ENCODE results near the gene KRTAP12-2. TPM values are rescaled to one million over a fixed set of nuclear protein-coding genes. Genes with fewer than 3 reads are reported as not detected.
"Not testable (repeated sequence)": the region's sequence is repeated elsewhere in the genome, so short reads cannot be mapped to it uniquely, and the experiment has no call there.

KRTAP12-2 gene
- total and polyA plus RNA-seq, 2 donors (not counting 1 experiment from before 2014, with no cell fraction given), result not detected

GRCh38 chr21:44639331-44639655, 27.4 kb downstream of the KRTAP12-2 start:
- no peak for TF ChIP-seq CTCF (conservative IDR thresholded peaks at IDR 0.05 in 1 of 2, IDR thresholded peaks at IDR 0.05 in 1 of 2; ENCODE audit: low read depth in 1 of 2, low read length in 2 of 2)
- TF ChIP-seq EZH2 (IDR thresholded peaks at IDR 0.05; ENCODE audit: low read length, missing control alignments), result no peak
- H3K27me3 ChIP-seq (ENCODE audit: control insufficient read depth, insufficient read depth, low read length), result no peaks in the 10 kb centered on the region
- H3K9me3 ChIP-seq (ENCODE audit: control insufficient read depth, insufficient read depth, low read depth, low read length), result no peaks in the 10 kb centered on the region
- H3K4me1 ChIP-seq (ENCODE audit: control insufficient read depth, extremely low read depth, insufficient read depth, low read length), result no peaks in the 10 kb centered on the region
- H3K36me3 ChIP-seq (ENCODE audit: control insufficient read depth, insufficient read depth, low read length), result no peaks in the 10 kb centered on the region
- H3K4me3 ChIP-seq (replicated peaks in 1 of 4; ENCODE audit: control extremely low read depth in 1 of 4, insufficient read depth in 1 of 4, low read depth in 3 of 4, low read length in 4 of 4), result no peak overlapping the region
- no peaks in the 10 kb centered on the region for H3K79me2 ChIP-seq (ENCODE audit: control insufficient read depth, insufficient read depth, low read length)
- no peaks in the 10 kb centered on the region for H4K20me1 ChIP-seq (ENCODE audit: control insufficient read depth, extremely low read depth, insufficient read depth, low read length)
- H2AFZ ChIP-seq (ENCODE audit: low read length), result no peak overlapping the region
- no peak overlapping the region for H3K27ac ChIP-seq (ENCODE audit: insufficient read depth, low read length)
- H3K9ac ChIP-seq (ENCODE audit: insufficient read depth, low read length), result no peak overlapping the region
- DNase-seq (ENCODE audit: low read depth in 2 of 2), result no peak
- H3K4me2 ChIP-seq (ENCODE audit: extremely low read depth, insufficient read depth, low read length), result no peak overlapping the region

GRCh38 chr21:44638506-44639330, 28.0 kb downstream of the KRTAP12-2 start:
- DNase-seq (ENCODE audit: low read depth in 2 of 2); H3K79me2 ChIP-seq (ENCODE audit: control insufficient read depth, insufficient read depth, low read length); H3K4me1 ChIP-seq (ENCODE audit: control insufficient read depth, extremely low read depth, insufficient read depth, low read length); H3K9ac ChIP-seq (ENCODE audit: insufficient read depth, low read length); H3K27ac ChIP-seq (ENCODE audit: insufficient read depth, low read length); H3K4me2 ChIP-seq (ENCODE audit: extremely low read depth, insufficient read depth, low read length); H3K9me3 ChIP-seq (ENCODE audit: control insufficient read depth, insufficient read depth, low read depth, low read length); H2AFZ ChIP-seq (ENCODE audit: low read length); H3K27me3 ChIP-seq (ENCODE audit: control insufficient read depth, insufficient read depth, low read length); H3K36me3 ChIP-seq (ENCODE audit: control insufficient read depth, insufficient read depth, low read length); H3K4me3 ChIP-seq (replicated peaks in 1 of 4; ENCODE audit: control extremely low read depth in 1 of 4, insufficient read depth in 1 of 4, low read depth in 3 of 4, low read length in 4 of 4); H4K20me1 ChIP-seq (ENCODE audit: control insufficient read depth, extremely low read depth, insufficient read depth, low read length): not testable (repeated sequence)

GRCh38 chr21:44637851-44638348, 28.8 kb downstream of the KRTAP12-2 start:
- not testable (repeated sequence) for H3K9me3 ChIP-seq (ENCODE audit: control insufficient read depth, insufficient read depth, low read depth, low read length); H3K4me3 ChIP-seq (replicated peaks in 1 of 4; ENCODE audit: control extremely low read depth in 1 of 4, insufficient read depth in 1 of 4, low read depth in 3 of 4, low read length in 4 of 4); H3K27ac ChIP-seq (ENCODE audit: insufficient read depth, low read length)

More at GRCh38 chr21:44637851-44638348, 28.8 kb downstream of the KRTAP12-2 start:
- H3K27me3 ChIP-seq (ENCODE audit: control insufficient read depth, insufficient read depth, low read length); H2AFZ ChIP-seq (ENCODE audit: low read length); H4K20me1 ChIP-seq (ENCODE audit: control insufficient read depth, extremely low read depth, insufficient read depth, low read length); H3K36me3 ChIP-seq (ENCODE audit: control insufficient read depth, insufficient read depth, low read length); H3K4me2 ChIP-seq (ENCODE audit: extremely low read depth, insufficient read depth, low read length); H3K9ac ChIP-seq (ENCODE audit: insufficient read depth, low read length); H3K79me2 ChIP-seq (ENCODE audit: control insufficient read depth, insufficient read depth, low read length); H3K4me1 ChIP-seq (ENCODE audit: control insufficient read depth, extremely low read depth, insufficient read depth, low read length); DNase-seq (ENCODE audit: low read depth in 2 of 2): not testable (repeated sequence)

Data from fibroblast of lung (primary cell).